LNCAP (cell line): ENCODE measurements around the gene TRPC6.

ENCODE experiments used
- CTCF ChIP-seq: fragments of 450-650 bp; IDR thresholded peaks from 2 replicates; pipeline ENCODE4 v1.5.1; 2017; ENCODE audit warnings: mild to moderate bottlenecking

Gene TRPC6

GRCh38 chr11:101566626-101567025 is 17.2 kb downstream of the TRPC6 start:
- no peak for TF ChIP-seq CTCF

- TF ChIP-seq CTCF: no peak
Observed at GRCh38 chr11:101563166-101563565, 20.6 kb downstream of the TRPC6 start.

- no peak for TF ChIP-seq CTCF
Observed at GRCh38 chr11:101555366-101555765, 28.4 kb downstream of the TRPC6 start.

- no peak for TF ChIP-seq CTCF
Observed at GRCh38 chr11:101553891-101554292, 29.9 kb downstream of the TRPC6 start.

- TF ChIP-seq CTCF: no peak
Observed at GRCh38 chr11:101552888-101553287, 30.9 kb downstream of the TRPC6 start.

GRCh38 chr11:101528541-101528940 is 55.3 kb downstream of the TRPC6 start:
- no peak for TF ChIP-seq CTCF

- no peak for TF ChIP-seq CTCF
Observed at GRCh38 chr11:101523634-101524260, 60.1 kb downstream of the TRPC6 start.

GRCh38 chr11:101523193-101523592 is 60.6 kb downstream of the TRPC6 start:
- no peak for TF ChIP-seq CTCF
